ENCODE measurements around the gene SIRT5.

GRCh38 chr6:13655700-13656099 is 81.3 kb downstream of the SIRT5 start:
- no peak for TF ChIP-seq POLR2A (IDR thresholded peaks at IDR 0.05)
- TF ChIP-seq POLR2AphosphoS5 (IDR thresholded peaks at IDR 0.05; ENCODE audit: insufficient read depth in 1 of 2, low read depth in 1 of 2), result no peak
- no peak for TF ChIP-seq CTCF (IDR thresholded peaks at IDR 0.05)

All from vagina (tissue), 2 donors.